A549 (cell line): Measurements from ENCODE around the gene NOS3. TPM values are rescaled to one million over a fixed set of nuclear protein-coding genes. Genes with fewer than 3 reads are reported as not detected.
A peak's percentile ranks its signal among the peaks of the same experiment; 100 is the strongest.

Source experiments
- ATAC-seq, 2 experiments: fragments of 200-7000 bp in 1 of 2; fragments of >200 bp in 1 of 2; cut with Nextera tagmentation in 1 of 2; cut with Tn5 transposase in 1 of 2; 3 replicates each; pipeline versions ENCODE4 v1.8.0 to v1.9.1; 2018 to 2020; ENCODE audit warnings: mild to moderate bottlenecking in 1 of 2, moderate library complexity in 1 of 2
- CTCF ChIA-PET: fragments of 300-600 bp; sonication (Branson Sonifier 250); formaldehyde crosslinking; extraction: SDS; loops from one replicate; lab custom pipeline; 2021; ENCODE audit warnings: antibody characterized with exemption, inconsistent platforms; lab: Yijun Ruan, JAX
- POLR2A ChIA-PET: fragments of 350-600 bp; formaldehyde crosslinking; extraction: SDS; loops from one replicate; lab custom pipeline; 2021; ENCODE audit warnings: antibody characterized with exemption, inconsistent platforms; lab: Yijun Ruan, JAX
- DNase-seq, 2 experiments: peaks; one replicate each; pipeline versions ENCODE4 v3.0.0 to v3.0.0-alpha.2; 2011 to 2016; ENCODE audit warnings: low read depth in 1 of 2, low spot score in 1 of 2
- FAIRE-seq: peaks from 2 replicates; lab custom pipeline; 2011; peaks lifted over from hg19 to GRCh38; lab: Jason Lieb, UNC
- H3K27ac ChIP-seq, 2 experiments: fragments of >200 bp; sonication (Bioruptor Twin); formaldehyde crosslinking; 3 replicates each; pipeline ENCODE4 v1.5.1; 2016 to 2017
- H3K4me1 ChIP-seq: fragments of >200 bp; sonication (Bioruptor Twin); formaldehyde crosslinking; 3 replicates; pipeline ENCODE4 v1.6.1; 2016
- H3K4me2 ChIP-seq: fragments of >200 bp; sonication (Bioruptor Twin); formaldehyde crosslinking; 3 replicates; pipeline ENCODE4 v1.6.1; 2016
- H3K4me3 ChIP-seq: fragments of >200 bp; sonication (Bioruptor Twin); formaldehyde crosslinking; 3 replicates; pipeline ENCODE4 v1.5.1; 2016
- H3K9me3 ChIP-seq: fragments of >200 bp; sonication (Bioruptor Twin); formaldehyde crosslinking; 3 replicates; pipeline ENCODE4 v1.6.1; 2016
- JUN ChIP-seq, 2 experiments: fragments of >200 bp; sonication (Bioruptor Twin); formaldehyde crosslinking; IDR thresholded peaks; 2 replicates in 1 of 2; 3 replicates in 1 of 2; pipeline ENCODE4 v1.6.1; 2016 to 2017
- RARB ChIP-seq: fragments of 250-450 bp; sonication (Bioruptor Pico); IDR thresholded peaks from 2 replicates; pipeline ENCODE4 v1.8.0; 2021; ENCODE audit warnings: mild to moderate bottlenecking, moderate library complexity
- WGBS: methylation state at CpG from one replicate; pipeline ENCODE4 v1.1.6; 2017; ENCODE audit errors: missing lambda C conversion rate; 5-methylcytosine and 5-hydroxymethylcytosine counted together
- polyA plus RNA-seq, 4 experiments: library from polyadenylated mRNA; depleted of rRNA in 3 of 4; stranded (reverse); fragments of >200 nt; fragmentation: RNase III in 1 of 4; extraction: RNeasy Plus Mini Kit Qiagen cat#74134 plus additional on column Dnase treatment in 1 of 4; gene quantifications; 2 replicates in 3 of 4; 3 replicates in 1 of 4; pipeline ENCODE4 v1.2.3, GENCODE V29; 2011 to 2017

The NOS3 gene
- polyA plus RNA-seq, 2 of the 4 experiments (the other 2 are of a cell fraction): 0.52 to 0.71 TPM

GRCh38 chr7:151063212-151063561, 72.4 kb downstream of the NOS3 start:
- DNase-seq: peak in 1 of 2 experiments; percentile 51
- CTCF ChIA-PET: interaction anchor here (1.3 to 5.7 kb wide), 11 partner anchors 11 to 165 kb away, joined by 3 to 64 read pairs (median 7); partner anchors contain the start of genes ABCB8 and AGAP3

More at GRCh38 chr7:151063212-151063561, 72.4 kb downstream of the NOS3 start:
- H3K27ac ChIP-seq: peak overlapping the region; percentile 99
- no peaks in the 10 kb centered on the region for H3K9me3 ChIP-seq
- H3K4me2 ChIP-seq: peak overlapping the region; percentile 92
- 5% methylated on average over 5 of the region's 11 CpGs for WGBS
- peak overlapping the region; percentile 86 for H3K4me3 ChIP-seq
- peaks cover 37% of the 10 kb centered on the region for H3K4me1 ChIP-seq
- FAIRE-seq (no peak), ATAC-seq (no peak)
- POLR2A ChIA-PET: interaction anchor here (0.6 to 2.2 kb wide), 4 partner anchors 14 to 86 kb away, joined by 3 to 20 read pairs (median 12); partner anchors contain the start of genes AGAP3 and FASTK
- no peak for TF ChIP-seq RARB (CRISPR knock-in tag)
- TF ChIP-seq JUN (IDR thresholded peaks at IDR 0.05): peak in 1 of 2 experiments; percentile 28; a peak in 1 of 5 replicates

Other genes starting within 250 kb of the NOS3 start
- gene TMEM176B, start 190.7 kb upstream of the NOS3 start, polyA plus RNA-seq (2011; rRNA removed): 0.10 and 0.26 TPM in 2 replicates
- not detected in 3 replicates for gene TMEM176B, start 190.7 kb upstream of the NOS3 start, polyA plus RNA-seq (2017; fragmentation: RNase III; extraction: RNeasy Plus Mini Kit Qiagen cat#74134 plus additional on column Dnase treatment)
- 0.05 TPM in 1 of 2 replicates, not detected in the other for gene TMEM176A, start 190.2 kb upstream of the NOS3 start, polyA plus RNA-seq (2011; rRNA removed)
- not detected in 3 replicates for gene TMEM176A, start 190.2 kb upstream of the NOS3 start, polyA plus RNA-seq (2017; fragmentation: RNase III; extraction: RNeasy Plus Mini Kit Qiagen cat#74134 plus additional on column Dnase treatment)
- gene AOC1, start 138.5 kb upstream of the NOS3 start, polyA plus RNA-seq (2011; rRNA removed): not detected in 2 replicates
- gene AOC1, start 138.5 kb upstream of the NOS3 start, polyA plus RNA-seq (2017; fragmentation: RNase III; extraction: RNeasy Plus Mini Kit Qiagen cat#74134 plus additional on column Dnase treatment): not detected in 3 replicates
- gene KCNH2, start 12.7 kb upstream of the NOS3 start, polyA plus RNA-seq (2011; rRNA removed): 0.26 and 0.44 TPM in 2 replicates
- 0.41 to 0.45 TPM (median 0.41 TPM) in 3 replicates for gene KCNH2, start 12.7 kb upstream of the NOS3 start, polyA plus RNA-seq (2017; fragmentation: RNase III; extraction: RNeasy Plus Mini Kit Qiagen cat#74134 plus additional on column Dnase treatment)
- gene ATG9B, start 33.5 kb downstream of the NOS3 start, polyA plus RNA-seq (2011; rRNA removed): 0.06 and 0.19 TPM in 2 replicates
- 0.17 to 0.23 TPM (median 0.21 TPM) in 3 replicates for gene ATG9B, start 33.5 kb downstream of the NOS3 start, polyA plus RNA-seq (2017; fragmentation: RNase III; extraction: RNeasy Plus Mini Kit Qiagen cat#74134 plus additional on column Dnase treatment)
- 19.6 and 22.7 TPM in 2 replicates for gene ABCB8, start 37.4 kb downstream of the NOS3 start, polyA plus RNA-seq (2011; rRNA removed)
- 34.3 to 41.1 TPM (median 38.6 TPM) in 3 replicates for gene ABCB8, start 37.4 kb downstream of the NOS3 start, polyA plus RNA-seq (2017; fragmentation: RNase III; extraction: RNeasy Plus Mini Kit Qiagen cat#74134 plus additional on column Dnase treatment)
- gene ASIC3, start 57.5 kb downstream of the NOS3 start, polyA plus RNA-seq (2011; rRNA removed): 4.1 and 4.4 TPM in 2 replicates
- 7.5 to 11.4 TPM (median 9.8 TPM) in 3 replicates for gene ASIC3, start 57.5 kb downstream of the NOS3 start, polyA plus RNA-seq (2017; fragmentation: RNase III; extraction: RNeasy Plus Mini Kit Qiagen cat#74134 plus additional on column Dnase treatment)
- gene CDK5, start 66.9 kb downstream of the NOS3 start, polyA plus RNA-seq (2011; rRNA removed): 29.6 and 30.0 TPM in 2 replicates
- gene CDK5, start 66.9 kb downstream of the NOS3 start, polyA plus RNA-seq (2017; fragmentation: RNase III; extraction: RNeasy Plus Mini Kit Qiagen cat#74134 plus additional on column Dnase treatment): 41.2 to 51.0 TPM (median 50.3 TPM) in 3 replicates
- 99.6 and 112 TPM in 2 replicates for gene SLC4A2, start 68.6 kb downstream of the NOS3 start, polyA plus RNA-seq (2011; rRNA removed)
- gene SLC4A2, start 68.6 kb downstream of the NOS3 start, polyA plus RNA-seq (2017; fragmentation: RNase III; extraction: RNeasy Plus Mini Kit Qiagen cat#74134 plus additional on column Dnase treatment): 253 to 280 TPM (median 275 TPM) in 3 replicates
- gene FASTK, start 89.8 kb downstream of the NOS3 start, polyA plus RNA-seq (2011; rRNA removed): 38.5 and 51.7 TPM in 2 replicates
- gene FASTK, start 89.8 kb downstream of the NOS3 start, polyA plus RNA-seq (2017; fragmentation: RNase III; extraction: RNeasy Plus Mini Kit Qiagen cat#74134 plus additional on column Dnase treatment): 66.0 to 78.6 TPM (median 72.4 TPM) in 3 replicates
- 12.4 and 14.0 TPM in 2 replicates for gene TMUB1, start 92.5 kb downstream of the NOS3 start, polyA plus RNA-seq (2011; rRNA removed)
- 31.5 to 37.7 TPM (median 37.3 TPM) in 3 replicates for gene TMUB1, start 92.5 kb downstream of the NOS3 start, polyA plus RNA-seq (2017; fragmentation: RNase III; extraction: RNeasy Plus Mini Kit Qiagen cat#74134 plus additional on column Dnase treatment)
- 33.8 and 34.1 TPM in 2 replicates for gene AGAP3, start 95.5 kb downstream of the NOS3 start, polyA plus RNA-seq (2011; rRNA removed)
- 42.6 to 45.9 TPM (median 43.1 TPM) in 3 replicates for gene AGAP3, start 95.5 kb downstream of the NOS3 start, polyA plus RNA-seq (2017; fragmentation: RNase III; extraction: RNeasy Plus Mini Kit Qiagen cat#74134 plus additional on column Dnase treatment)
- gene GBX1, start 176.7 kb downstream of the NOS3 start, polyA plus RNA-seq (2011; rRNA removed): not detected in 2 replicates
- gene GBX1, start 176.7 kb downstream of the NOS3 start, polyA plus RNA-seq (2017; fragmentation: RNase III; extraction: RNeasy Plus Mini Kit Qiagen cat#74134 plus additional on column Dnase treatment): not detected in 3 replicates
- not detected in 2 replicates for gene ASB10, start 196.2 kb downstream of the NOS3 start, polyA plus RNA-seq (2011; rRNA removed)
- gene ASB10, start 196.2 kb downstream of the NOS3 start, polyA plus RNA-seq (2017; fragmentation: RNase III; extraction: RNeasy Plus Mini Kit Qiagen cat#74134 plus additional on column Dnase treatment): not detected in 3 replicates
- not detected in 2 replicates for gene H2BK1, start 219.5 kb downstream of the NOS3 start, polyA plus RNA-seq (2011; rRNA removed)
- gene H2BK1, start 219.5 kb downstream of the NOS3 start, polyA plus RNA-seq (2017; fragmentation: RNase III; extraction: RNeasy Plus Mini Kit Qiagen cat#74134 plus additional on column Dnase treatment): not detected in 3 replicates
- 47.8 and 53.8 TPM in 2 replicates for gene ABCF2, start 236.2 kb downstream of the NOS3 start, polyA plus RNA-seq (2011; rRNA removed)
- gene ABCF2, start 236.2 kb downstream of the NOS3 start, polyA plus RNA-seq (2017; fragmentation: RNase III; extraction: RNeasy Plus Mini Kit Qiagen cat#74134 plus additional on column Dnase treatment): 69.1 to 76.3 TPM (median 70.9 TPM) in 3 replicates
- gene CHPF2, start 241.5 kb downstream of the NOS3 start, polyA plus RNA-seq (2011; rRNA removed): 14.9 and 17.2 TPM in 2 replicates
- gene CHPF2, start 241.5 kb downstream of the NOS3 start, polyA plus RNA-seq (2017; fragmentation: RNase III; extraction: RNeasy Plus Mini Kit Qiagen cat#74134 plus additional on column Dnase treatment): 24.7 to 29.6 TPM (median 28.0 TPM) in 3 replicates